ENCODE results near the gene GYG1. TPM values are rescaled to one million over a fixed set of nuclear protein-coding genes. Genes with fewer than 3 reads are reported as not detected.
"Not testable (repeated sequence)": the region's sequence is repeated elsewhere in the genome, so short reads cannot be mapped to it uniquely, and the experiment has no call there.

The GYG1 gene
- total RNA-seq, 1 donor from 2014 or later, result 47.3 TPM

DNA sequence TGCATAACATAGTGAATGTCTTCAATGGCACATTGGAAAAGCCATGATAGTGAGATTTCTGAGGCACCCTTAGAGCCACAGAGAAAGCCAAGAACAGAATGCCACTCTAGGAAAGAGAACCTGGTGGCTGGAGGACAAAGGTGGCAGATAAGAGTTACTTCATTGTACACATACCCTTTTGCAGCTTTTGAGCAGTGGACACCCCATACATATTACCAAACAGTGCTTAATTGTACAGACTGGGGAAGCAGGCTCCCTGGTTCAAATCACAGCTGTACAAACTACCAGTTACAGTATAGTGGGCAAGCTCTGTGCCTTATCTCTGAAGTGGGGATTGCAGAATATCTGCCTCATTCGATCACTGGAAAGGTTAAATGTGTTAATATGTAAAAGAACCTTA lies 10.1 kb upstream of the GYG1 start:
- no peak for DNase-seq (ENCODE audit: extremely low read depth, low read depth, low spot score)

DNA sequence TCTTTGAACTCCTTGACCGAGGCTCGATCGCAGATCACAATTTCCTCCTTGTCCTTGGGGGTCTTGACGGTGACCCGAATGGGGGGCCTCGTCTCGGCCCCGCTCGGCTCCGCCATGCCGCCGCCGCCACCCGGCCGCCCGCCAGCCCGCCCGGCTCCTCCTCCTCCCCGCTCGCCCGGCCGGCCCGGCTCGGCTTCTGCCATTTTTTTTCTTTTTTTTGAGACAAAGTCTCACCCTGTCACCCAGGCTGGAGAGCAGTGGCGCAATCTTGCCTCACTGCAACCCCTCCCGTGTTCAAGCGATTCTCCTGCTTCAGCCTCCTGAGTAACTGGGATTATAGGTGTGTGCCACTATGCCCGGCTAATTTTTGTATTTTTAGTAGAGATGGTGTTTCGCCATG lies 3.8 kb upstream of the GYG1 start:
- DNase-seq (ENCODE audit: extremely low read depth, low read depth, low spot score), result not testable (repeated sequence)

GRCh38 chr3:148990236-148990635 lies 1.1 kb upstream of the GYG1 start:
- DNase-seq (ENCODE audit: extremely low read depth, low read depth, low spot score), result no peak

- DNase-seq (ENCODE audit: extremely low read depth, low read depth, low spot score), result no peak
Measured at GRCh38 chr3:148992027-148992634, 791 bp downstream of the GYG1 start.

GRCh38 chr3:148992635-148993255 lies 1.4 kb downstream of the GYG1 start:
- no peak for DNase-seq (ENCODE audit: extremely low read depth, low read depth, low spot score)

- no peak for DNase-seq (ENCODE audit: extremely low read depth, low read depth, low spot score)
Measured at GRCh38 chr3:148997623-148998022, 6.3 kb downstream of the GYG1 start.

- DNase-seq (ENCODE audit: extremely low read depth, low read depth, low spot score), result no peak
Measured at GRCh38 chr3:148998297-148998696, 7.0 kb downstream of the GYG1 start.

DNA sequence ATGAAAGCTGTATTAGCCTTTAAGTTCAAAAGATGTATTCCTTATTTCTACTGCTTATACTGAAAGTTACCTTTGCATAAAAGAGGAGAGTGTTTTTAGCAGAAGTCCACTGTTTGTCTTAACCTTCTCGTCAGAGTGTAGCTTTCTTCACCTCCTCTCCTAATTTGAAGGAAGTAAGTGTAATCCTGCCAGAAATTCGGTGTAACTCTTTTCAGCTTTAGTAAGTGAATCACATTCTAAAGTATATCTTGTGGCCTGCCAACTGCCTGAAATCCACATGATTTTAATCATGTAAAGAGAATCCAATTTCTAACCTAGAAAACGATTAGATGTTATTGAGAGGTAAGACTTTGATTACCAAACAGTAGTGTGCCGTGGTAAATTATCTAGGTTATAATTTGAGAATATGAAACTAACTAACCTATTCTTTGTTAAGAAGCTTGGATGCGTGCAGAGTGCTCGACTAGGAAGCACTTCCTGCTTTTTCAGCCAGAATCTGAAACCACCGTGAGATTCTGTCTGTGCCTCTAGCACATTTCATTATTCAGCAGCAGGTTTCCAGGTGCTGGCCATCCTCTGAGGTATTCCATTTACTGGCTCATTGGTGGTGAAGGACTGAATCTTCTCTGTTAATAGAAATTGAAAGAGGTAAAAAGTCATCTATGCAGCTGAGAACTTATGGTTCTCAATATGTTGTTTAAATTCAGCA lies 7.5 kb downstream of the GYG1 start:
- no peak for DNase-seq (ENCODE audit: extremely low read depth, low read depth, low spot score)

GRCh38 chr3:148999806-149000205 lies 8.5 kb downstream of the GYG1 start:
- DNase-seq (ENCODE audit: extremely low read depth, low read depth, low spot score), result no peak

- DNase-seq (ENCODE audit: extremely low read depth, low read depth, low spot score), result no peak
Measured at GRCh38 chr3:149000206-149000745, 8.9 kb downstream of the GYG1 start.

DNA sequence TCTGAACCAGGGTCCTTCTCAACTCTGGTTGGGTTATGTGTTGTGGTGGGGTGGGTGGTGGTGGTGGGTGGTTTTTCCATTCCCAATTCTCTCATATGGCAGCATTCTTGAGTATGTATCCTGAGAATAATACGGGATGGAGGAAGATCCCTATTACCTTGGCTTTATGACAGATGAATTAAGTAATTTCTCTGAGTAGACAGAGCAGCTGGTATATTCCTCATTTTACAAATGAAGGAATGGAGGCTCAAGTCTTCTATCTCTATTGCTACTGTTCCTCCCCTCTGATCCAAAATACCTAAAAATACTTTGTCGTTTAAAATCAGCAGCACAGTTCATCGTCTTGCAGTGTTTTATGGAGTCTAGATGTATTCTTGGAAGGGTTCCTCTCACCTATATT lies 10.4 kb downstream of the GYG1 start:
- DNase-seq (ENCODE audit: extremely low read depth, low read depth, low spot score), result no peak

- DNase-seq (ENCODE audit: extremely low read depth, low read depth, low spot score), result no peak
Measured at GRCh38 chr3:149003653-149004305, 12.4 kb downstream of the GYG1 start.

GRCh38 chr3:149004622-149005021 lies 13.3 kb downstream of the GYG1 start:
- DNase-seq (ENCODE audit: extremely low read depth, low read depth, low spot score), result no peak

DNA sequence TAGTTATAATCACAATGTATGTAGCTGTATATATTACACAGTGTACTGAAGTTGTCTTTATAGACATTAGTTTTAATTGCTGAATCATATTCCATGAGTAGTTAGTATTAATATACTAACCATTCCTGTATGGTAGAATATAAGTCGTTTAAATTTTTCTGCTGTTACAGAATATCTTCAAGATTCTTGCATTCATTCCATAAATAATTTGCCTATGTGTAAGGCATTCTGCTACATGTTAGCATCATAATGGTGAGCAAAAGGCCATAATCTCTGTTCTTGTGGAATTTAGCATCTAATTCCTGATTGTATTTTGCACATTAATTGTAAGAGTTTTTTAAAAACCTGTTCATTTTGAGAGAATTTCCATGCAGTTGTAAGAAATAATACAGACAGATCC lies 14.1 kb downstream of the GYG1 start:
- no peak for DNase-seq (ENCODE audit: extremely low read depth, low read depth, low spot score)

- no peak for DNase-seq (ENCODE audit: extremely low read depth, low read depth, low spot score)
Measured at GRCh38 chr3:149007567-149008257, 16.4 kb downstream of the GYG1 start.

GRCh38 chr3:149009732-149010131 lies 18.4 kb downstream of the GYG1 start:
- DNase-seq (ENCODE audit: extremely low read depth, low read depth, low spot score), result no peak

DNA sequence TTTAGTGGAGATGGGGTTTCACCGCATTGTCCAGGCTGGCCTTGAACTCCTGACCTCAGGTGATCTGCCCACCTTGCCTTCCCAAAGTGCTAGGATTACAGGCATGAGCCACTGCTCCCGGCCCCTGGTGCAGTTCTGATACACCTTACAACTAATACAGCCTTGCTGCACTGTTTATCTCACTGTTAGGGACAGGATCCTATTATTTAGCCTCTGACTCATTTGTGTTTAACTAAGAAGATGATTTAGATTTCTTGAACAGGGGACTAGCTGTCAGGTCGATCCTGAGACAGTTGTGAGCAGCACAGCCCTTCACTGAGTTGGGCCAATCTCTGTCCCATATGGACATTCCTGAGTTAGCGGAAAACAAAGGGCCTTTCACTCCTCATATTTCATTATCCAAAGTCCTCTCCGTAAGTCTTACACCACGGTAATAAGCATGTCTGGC lies 19.2 kb downstream of the GYG1 start:
- no peak for DNase-seq (ENCODE audit: extremely low read depth, low read depth, low spot score)

DNA sequence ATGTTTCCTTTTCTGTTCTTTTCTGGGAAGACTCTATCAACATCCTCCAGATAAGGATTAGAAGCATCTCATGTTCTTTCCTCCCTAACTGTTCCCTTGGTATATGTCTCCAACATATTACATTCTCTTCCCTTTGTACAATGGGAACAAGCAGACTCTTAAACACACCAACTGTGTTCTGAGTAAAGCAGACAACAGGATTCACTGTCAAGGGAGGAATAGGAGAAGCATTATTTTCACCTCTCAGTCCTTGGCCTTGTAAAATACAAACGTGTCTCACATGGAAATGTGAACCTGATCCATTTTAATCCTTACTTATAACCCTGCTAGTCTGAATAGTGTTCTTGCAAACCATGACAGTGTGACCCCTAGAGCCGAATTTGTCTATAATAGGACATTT lies 19.6 kb downstream of the GYG1 start:
- DNase-seq (ENCODE audit: extremely low read depth, low read depth, low spot score), result no peak

GRCh38 chr3:149011676-149012075 lies 20.3 kb downstream of the GYG1 start:
- no peak for DNase-seq (ENCODE audit: extremely low read depth, low read depth, low spot score)

GRCh38 chr3:149013726-149014125 lies 22.4 kb downstream of the GYG1 start:
- no peak for DNase-seq (ENCODE audit: extremely low read depth, low read depth, low spot score)

GRCh38 chr3:149015393-149015792 lies 24.1 kb downstream of the GYG1 start:
- no peak for DNase-seq (ENCODE audit: extremely low read depth, low read depth, low spot score)
